IMR-90 (cell line): Measurements from ENCODE around the gene USP53. TPM values are rescaled to one million over a fixed set of nuclear protein-coding genes. Genes with fewer than 3 reads are reported as not detected.

Experiments used
- ATAC-seq: fragments of 200-7000 bp; cut with Tn5 transposase; 2 replicates; pipeline ENCODE4 v1.9.1; 2020; ENCODE audit warnings: low read depth, mild to moderate bottlenecking, moderate library complexity
- BruUV-seq: library from RNA; stranded (reverse); fragments of 400-500 nt; replicated peaks from 2 replicates; lab custom pipeline; 2021; lab: Mats Ljungman, UMichigan
- CTCF ChIA-PET: fragments of 300-600 bp; formaldehyde crosslinking; extraction: SDS; loops from one replicate; lab custom pipeline; 2021; ENCODE audit warnings: antibody characterized with exemption; lab: Yijun Ruan, JAX
- POLR2A ChIA-PET: fragments of 300-600 bp; sonication (Branson Sonifier 250); formaldehyde crosslinking; loops from one replicate; lab custom pipeline; 2022; ENCODE audit warnings: antibody characterized with exemption; ENCODE audit not compliant: unreplicated experiment; lab: Charles Lee
- DNase-seq: peaks from one replicate; pipeline ENCODE4 v3.0.0; 2013
- H2AFZ ChIP-seq: replicated peaks from 2 replicates; pipeline ENCODE3; 2013; ENCODE audit warnings: low read length, mild to moderate bottlenecking; ENCODE audit not compliant: poor library complexity
- H2AK5ac ChIP-seq: 2 replicates; pipeline ENCODE4 v1.6.1; 2013; ENCODE audit warnings: low read depth, low read length, inconsistent platforms
- H2AK9ac ChIP-seq: replicated peaks from 2 replicates; pipeline ENCODE3; 2013; ENCODE audit warnings: mild to moderate bottlenecking, low read depth, low read length, moderate library complexity; ENCODE audit not compliant: poor library complexity
- H2BK120ac ChIP-seq: 2 replicates; pipeline ENCODE4 v1.6.1; 2013; ENCODE audit warnings: low read depth, low read length, inconsistent platforms
- H2BK15ac ChIP-seq: 3 replicates; pipeline ENCODE4 v1.6.1; 2013; ENCODE audit warnings: low read depth, low read length, inconsistent platforms
- H2BK20ac ChIP-seq: 2 replicates; pipeline ENCODE4 v1.6.1; 2013; ENCODE audit warnings: low read depth, mild to moderate bottlenecking, inconsistent platforms, low read length, moderate library complexity
- H2BK5ac ChIP-seq: 2 replicates; pipeline ENCODE4 v1.6.1; 2013; ENCODE audit warnings: mild to moderate bottlenecking, low read depth, low read length, inconsistent platforms; ENCODE audit not compliant: poor library complexity, severe bottlenecking
- H3K14ac ChIP-seq: replicated peaks from 2 replicates; pipeline ENCODE4 v1.6.1; 2013; ENCODE audit warnings: low read depth, low read length, inconsistent platforms
- H3K18ac ChIP-seq: 2 replicates; pipeline ENCODE4 v1.6.1; 2013; ENCODE audit warnings: low read depth, low read length, control low read depth
- H3K23ac ChIP-seq: 2 replicates; pipeline ENCODE4 v1.6.1; 2013; ENCODE audit warnings: low read depth, low read length, inconsistent platforms
- H3K27ac ChIP-seq: 2 replicates; pipeline ENCODE4 v1.5.1; 2013; ENCODE audit warnings: mild to moderate bottlenecking, control low read depth, low read length; ENCODE audit not compliant: insufficient read depth
- H3K27me3 ChIP-seq: 2 replicates; pipeline ENCODE4 v1.6.1; 2013; ENCODE audit warnings: low read length; ENCODE audit not compliant: control insufficient read depth, insufficient read depth
- H3K36me3 ChIP-seq: 2 replicates; pipeline ENCODE4 v1.6.1; 2013; ENCODE audit warnings: low read length, mixed read lengths; ENCODE audit not compliant: control insufficient read depth, insufficient read depth
- H3K4ac ChIP-seq: 2 replicates; pipeline ENCODE4 v1.6.1; 2013; ENCODE audit warnings: low read depth, low read length, inconsistent platforms
- H3K4me1 ChIP-seq: 2 replicates; pipeline ENCODE4 v1.6.1; 2013; ENCODE audit warnings: low read length, mixed read lengths; ENCODE audit not compliant: control insufficient read depth, insufficient read depth
- H3K4me2 ChIP-seq: 2 replicates; pipeline ENCODE4 v1.6.1; 2013; ENCODE audit warnings: low read depth, mild to moderate bottlenecking, control low read depth, low read length, moderate library complexity
- H3K4me3 ChIP-seq: 2 replicates; pipeline ENCODE4 v1.5.1; 2013; ENCODE audit warnings: low read depth, mild to moderate bottlenecking, control low read depth, low read length, moderate library complexity; ENCODE audit not compliant: insufficient read depth
- H3K56ac ChIP-seq: 2 replicates; pipeline ENCODE4 v1.6.1; 2013; ENCODE audit warnings: low read length, inconsistent platforms; ENCODE audit not compliant: insufficient read depth; ENCODE audit errors: extremely low read depth
- H3K79me1 ChIP-seq, 2 experiments: 2 replicates each; pipeline ENCODE4 v1.6.1; 2013; ENCODE audit warnings: low read length in 2 of 2, inconsistent platforms in 1 of 2, low read depth in 1 of 2
- H3K9ac ChIP-seq: 2 replicates; pipeline ENCODE4 v1.6.1; 2013; ENCODE audit warnings: low read depth, low read length, control low read depth
- H3K9me1 ChIP-seq: 2 replicates; pipeline ENCODE4 v1.6.1; 2013; ENCODE audit warnings: low read length, inconsistent platforms; ENCODE audit not compliant: insufficient read depth
- H3K9me3 ChIP-seq: 2 replicates; pipeline ENCODE4 v1.6.1; 2013; ENCODE audit warnings: low read length; ENCODE audit not compliant: control insufficient read depth, insufficient read depth
- H4K20me1 ChIP-seq: 2 replicates; pipeline ENCODE4 v1.6.1; 2013; ENCODE audit warnings: low read length, inconsistent platforms; ENCODE audit not compliant: insufficient read depth
- H4K5ac ChIP-seq: 2 replicates; pipeline ENCODE4 v1.6.1; 2013; ENCODE audit warnings: mild to moderate bottlenecking, low read depth, low read length, control low read depth
- H4K8ac ChIP-seq, 2 experiments: 2 replicates each; pipeline ENCODE4 v1.6.1; 2013; ENCODE audit warnings: low read depth in 2 of 2, low read length in 2 of 2, control low read depth in 1 of 2, inconsistent platforms in 1 of 2
- H4K91ac ChIP-seq: 2 replicates; pipeline ENCODE4 v1.6.1; 2013; ENCODE audit warnings: low read depth, low read length, inconsistent platforms; ENCODE audit not compliant: insufficient read depth
- BHLHE40 ChIP-seq: fragments of 150-350 bp; IDR thresholded peaks from 2 replicates; pipeline ENCODE4 v1.6.1; 2016; ENCODE audit warnings: mild to moderate bottlenecking, low read depth, low read length
- CHD1 ChIP-seq: IDR thresholded peaks from 2 replicates; pipeline ENCODE4 v1.6.1; 2012; ENCODE audit warnings: low read depth, low read length, improper control_type of control experiment
- ELK1 ChIP-seq: fragments of 150-350 bp; IDR thresholded peaks from 2 replicates; pipeline ENCODE4 v1.6.1; 2016; ENCODE audit warnings: low read depth, mild to moderate bottlenecking, low read length, moderate library complexity, borderline replicate concordance
- FOS ChIP-seq: fragments of 150-350 bp; IDR thresholded peaks from 2 replicates; pipeline ENCODE4 v1.6.1; 2016; ENCODE audit warnings: low read depth, low read length
- MAFK ChIP-seq: IDR thresholded peaks from 2 replicates; pipeline ENCODE4 v1.6.1; 2012; ENCODE audit warnings: low read depth, low read length, improper control_type of control experiment
- MAZ ChIP-seq: IDR thresholded peaks from 2 replicates; pipeline ENCODE4 v1.6.1; 2012; ENCODE audit warnings: low read depth, mild to moderate bottlenecking, low read length, improper control_type of control experiment, moderate library complexity, borderline replicate concordance
- MXI1 ChIP-seq: IDR thresholded peaks from 2 replicates; pipeline ENCODE4 v1.6.1; 2012; ENCODE audit warnings: low read depth, mild to moderate bottlenecking, low read length, moderate library complexity, borderline replicate concordance
- NFE2L2 ChIP-seq: fragments of 150-350 bp; IDR thresholded peaks from 2 replicates; pipeline ENCODE4 v1.6.1; 2016; ENCODE audit warnings: low read depth, mild to moderate bottlenecking, low read length
- RAD21 ChIP-seq: IDR thresholded peaks from 2 replicates; pipeline ENCODE4 v1.6.1; 2012; ENCODE audit warnings: low read length, improper control_type of control experiment
- RCOR1 ChIP-seq: IDR thresholded peaks from 2 replicates; pipeline ENCODE4 v1.6.1; 2012; ENCODE audit warnings: mild to moderate bottlenecking, low read length, improper control_type of control experiment; ENCODE audit not compliant: insufficient replicate concordance
- RFX5 ChIP-seq: IDR thresholded peaks from 2 replicates; pipeline ENCODE4 v1.8.0; 2012; ENCODE audit warnings: low read depth, mild to moderate bottlenecking, low read length, moderate library complexity
- SMC3 ChIP-seq: fragments of 150-350 bp; IDR thresholded peaks from 2 replicates; pipeline ENCODE4 v1.6.1; 2016; ENCODE audit warnings: low read depth, mild to moderate bottlenecking, antibody characterized with exemption, low read length, moderate library complexity
- USF2 ChIP-seq: fragments of 150-350 bp; IDR thresholded peaks from 2 replicates; pipeline ENCODE4 v1.6.1; 2017; ENCODE audit warnings: mild to moderate bottlenecking, antibody characterized with exemption, low read length, low read depth
- WGBS, 2 experiments: methylation state at CpG; one replicate each; pipeline versions ENCODE4 v1.1.5 to v1.1.7; 2013; ENCODE audit warnings: missing lambda C conversion rate in 2 of 2; ENCODE audit not compliant: insufficient read length in 1 of 2; ENCODE audit errors: extremely low coverage in 2 of 2; 5-methylcytosine and 5-hydroxymethylcytosine counted together
- dilution Hi-C: fragments of 300-500 bp; cut with HindIII; formaldehyde crosslinking; loops from one replicate; pipeline ENCODE4 v1.14.3; 2018; ENCODE audit warnings: low sequenced_read_pairs; ENCODE audit not compliant: unreplicated experiment
- in situ Hi-C: fragments of 300-500 bp; cut with MboI; formaldehyde crosslinking; loops from 3 replicates; pipeline ENCODE4 v1.14.3; 2019; ENCODE audit warnings: low sequenced_read_pairs, inconsistent platforms, mixed read lengths
- intact Hi-C: fragments of 100-400 bp; cut with micrococcal nuclease; formaldehyde crosslinking; loops from 2 replicates; pipeline ENCODE4 v1.10.0; 2022
- polyA plus RNA-seq, 3 experiments: library from polyadenylated mRNA; depleted of rRNA; stranded (reverse); fragments of >200 nt; gene quantifications; 2 replicates each; pipeline ENCODE4 v1.2.3, GENCODE V29; 2012; ENCODE audit warnings: low replicate concordance in 1 of 3
- total RNA-seq: library from RNA; depleted of rRNA; stranded (reverse); fragments of >200 nt; gene quantifications from 2 replicates; pipeline ENCODE4 v1.2.3, GENCODE V29; 2012
- TF ChIP-seq, protein P1 (sequence below): conservative IDR thresholded peaks from 2 replicates; pipeline ENCODE4 v1.5.1; 2012; ENCODE audit warnings: mild to moderate bottlenecking, low read depth, low read length, improper control_type of control experiment

USP53 gene
- total and polyA plus RNA-seq, 2 of the 4 experiments (the other 2 are of a cell fraction), result 11.2 to 24.0 TPM

DNA sequence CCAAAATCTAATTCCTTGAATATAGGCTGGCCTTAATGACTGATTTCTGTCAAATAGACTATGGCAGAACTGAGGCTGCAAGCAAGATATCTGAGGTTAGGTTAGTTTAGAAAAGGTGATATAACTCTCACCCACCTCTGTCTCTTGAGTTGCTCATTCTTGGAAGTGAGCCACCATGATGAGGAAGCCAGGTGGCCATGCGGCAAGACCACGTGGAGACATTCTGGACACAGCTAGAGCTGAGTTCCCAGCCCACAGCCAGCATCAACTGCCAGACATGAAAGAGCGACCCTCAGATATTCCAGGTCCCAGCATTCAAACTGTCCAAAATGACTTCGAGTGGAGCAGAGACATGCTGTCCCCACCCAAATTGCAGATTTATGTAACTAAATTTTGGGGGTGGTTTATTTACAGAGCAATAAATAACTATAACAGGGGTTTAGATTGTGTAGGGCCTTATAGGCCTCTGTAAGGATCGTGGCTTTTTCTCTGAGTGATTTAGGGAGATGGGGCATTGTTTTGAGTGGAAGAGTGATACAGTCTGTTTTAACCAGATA lies 33.7 kb downstream of the USP53 start:
- WGBS, 2 experiments, result 60% methylated on average over 1 of the region's 5 CpGs; no CpG with 5 or more reads in 1 of the 2 experiments
- CTCF ChIA-PET, result no interaction called here
- DNase-seq (no peak), ATAC-seq (no peak)
- POLR2A ChIA-PET, result no interaction called here
- Histone ChIP-seq H2BK120ac (no peak overlapping the region), H3K56ac (no peak overlapping the region), H2AFZ (no peak overlapping the region), H2AK9ac (no peak overlapping the region), H3K27ac (no peak overlapping the region), H3K4me2 (no peak overlapping the region), H3K36me3 (peaks cover 8% of the 10 kb centered on the region), H3K4me1 (no peaks in the 10 kb centered on the region), H3K18ac (no peak overlapping the region), H2AK5ac (no peak overlapping the region), H4K5ac (no peak overlapping the region), H3K4ac (no peak overlapping the region), H3K14ac (no peak overlapping the region), H4K20me1 (no peaks in the 10 kb centered on the region), H3K4me3 (no peak overlapping the region), H4K8ac (no peak overlapping the region), H4K91ac (no peak overlapping the region), H2BK20ac (no peak overlapping the region), H3K9me1 (no peaks in the 10 kb centered on the region), H3K9ac (no peak overlapping the region), H3K79me1 (peaks cover 0 to 3% of the 10 kb centered on the region in 2 experiments; a peak in 1 of 4 replicates), H2BK5ac (no peak overlapping the region), H3K23ac (no peak overlapping the region), H2BK15ac (no peak overlapping the region), H3K9me3 (no peaks in the 10 kb centered on the region), H3K27me3 (no peaks in the 10 kb centered on the region)
- TF ChIP-seq SMC3, result no peak
- TF ChIP-seq BHLHE40, result no peak
- no peak for TF ChIP-seq ELK1
- no peak for TF ChIP-seq USF2
- TF ChIP-seq NFE2L2, result no peak
- no peak for TF ChIP-seq RCOR1
- TF ChIP-seq CHD1, result no peak
- no peak for TF ChIP-seq MAFK
- TF ChIP-seq, protein P1, sequence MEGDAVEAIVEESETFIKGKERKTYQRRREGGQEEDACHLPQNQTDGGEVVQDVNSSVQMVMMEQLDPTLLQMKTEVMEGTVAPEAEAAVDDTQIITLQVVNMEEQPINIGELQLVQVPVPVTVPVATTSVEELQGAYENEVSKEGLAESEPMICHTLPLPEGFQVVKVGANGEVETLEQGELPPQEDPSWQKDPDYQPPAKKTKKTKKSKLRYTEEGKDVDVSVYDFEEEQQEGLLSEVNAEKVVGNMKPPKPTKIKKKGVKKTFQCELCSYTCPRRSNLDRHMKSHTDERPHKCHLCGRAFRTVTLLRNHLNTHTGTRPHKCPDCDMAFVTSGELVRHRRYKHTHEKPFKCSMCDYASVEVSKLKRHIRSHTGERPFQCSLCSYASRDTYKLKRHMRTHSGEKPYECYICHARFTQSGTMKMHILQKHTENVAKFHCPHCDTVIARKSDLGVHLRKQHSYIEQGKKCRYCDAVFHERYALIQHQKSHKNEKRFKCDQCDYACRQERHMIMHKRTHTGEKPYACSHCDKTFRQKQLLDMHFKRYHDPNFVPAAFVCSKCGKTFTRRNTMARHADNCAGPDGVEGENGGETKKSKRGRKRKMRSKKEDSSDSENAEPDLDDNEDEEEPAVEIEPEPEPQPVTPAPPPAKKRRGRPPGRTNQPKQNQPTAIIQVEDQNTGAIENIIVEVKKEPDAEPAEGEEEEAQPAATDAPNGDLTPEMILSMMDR, result no peak
- TF ChIP-seq RAD21, result no peak
- TF ChIP-seq FOS, result no peak
- TF ChIP-seq MXI1, result no peak
- no peak for TF ChIP-seq RFX5
- TF ChIP-seq MAZ, result no peak
- no TSS peak for BruUV-seq
- in situ Hi-C loops (no loop called here), dilution Hi-C loops (no loop called here), intact Hi-C loops (no loop called here)
